ENCODE data around the gene ZDHHC9. TPM values are rescaled to one million over a fixed set of nuclear protein-coding genes. Genes with fewer than 3 reads are reported as not detected.

Gene ZDHHC9
- total RNA-seq, 4 donors from 2014 or later = 5.4 to 17.1 (median 14.4) TPM

DNA sequence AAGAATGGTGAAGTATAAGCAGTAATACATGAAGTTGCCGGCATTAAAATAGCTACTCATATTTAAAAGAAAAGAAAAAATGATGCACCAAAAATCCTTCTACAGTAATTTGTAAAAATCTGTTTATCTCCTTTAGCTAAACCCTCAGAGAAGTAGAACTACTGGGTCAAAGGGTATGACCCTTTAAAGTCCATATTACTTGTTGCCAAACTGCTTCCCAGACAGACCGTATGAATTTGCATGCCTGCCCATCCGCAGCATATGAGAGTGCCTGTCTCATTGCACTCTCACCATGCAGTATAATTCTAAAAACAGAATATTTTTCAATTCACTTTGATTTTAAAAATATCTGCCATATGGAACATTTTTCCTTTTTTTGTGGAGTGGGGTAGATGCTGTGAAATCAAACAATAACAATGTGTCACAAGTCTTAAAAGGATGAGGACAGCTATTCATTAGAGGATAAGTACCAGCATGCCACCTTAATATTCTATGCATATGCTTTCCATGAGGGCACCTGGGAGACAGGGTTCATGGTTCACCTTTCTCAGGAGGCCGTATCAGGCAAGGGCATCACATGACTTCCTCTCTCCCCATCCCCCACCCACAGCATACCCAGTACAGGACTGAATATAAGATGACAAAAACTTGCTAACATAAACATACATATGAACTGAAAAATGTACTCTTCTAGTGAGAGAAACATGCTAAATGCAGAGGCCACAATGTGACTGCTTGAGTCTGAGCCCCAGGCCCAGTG lies 17.8 kb downstream of the ZDHHC9 start:
- no peaks in the 10 kb centered on the region for H3K4me1 ChIP-seq
- no peak overlapping the region for H3K27ac ChIP-seq
- no peaks in the 10 kb centered on the region for H3K27me3 ChIP-seq
- peaks cover 0 to 32% of the 10 kb centered on the region in 2 donors for H3K36me3 ChIP-seq
- 54 to 65% methylated on average over 2 to 4 of the region's 4 CpGs for WGBS, 2 donors (ENCODE audit: low coverage in 1 of 2)
- no peak for ATAC-seq
- H3K4me3 ChIP-seq = no peak overlapping the region
- H3K9me3 ChIP-seq = no peaks in the 10 kb centered on the region
- TF ChIP-seq EP300 (IDR thresholded peaks at IDR 0.05) (no peak), POLR2A (IDR thresholded peaks at IDR 0.05) (no peak), POLR2AphosphoS5 (IDR thresholded peaks at IDR 0.05) (no peak)
- TF ChIP-seq, protein P1, sequence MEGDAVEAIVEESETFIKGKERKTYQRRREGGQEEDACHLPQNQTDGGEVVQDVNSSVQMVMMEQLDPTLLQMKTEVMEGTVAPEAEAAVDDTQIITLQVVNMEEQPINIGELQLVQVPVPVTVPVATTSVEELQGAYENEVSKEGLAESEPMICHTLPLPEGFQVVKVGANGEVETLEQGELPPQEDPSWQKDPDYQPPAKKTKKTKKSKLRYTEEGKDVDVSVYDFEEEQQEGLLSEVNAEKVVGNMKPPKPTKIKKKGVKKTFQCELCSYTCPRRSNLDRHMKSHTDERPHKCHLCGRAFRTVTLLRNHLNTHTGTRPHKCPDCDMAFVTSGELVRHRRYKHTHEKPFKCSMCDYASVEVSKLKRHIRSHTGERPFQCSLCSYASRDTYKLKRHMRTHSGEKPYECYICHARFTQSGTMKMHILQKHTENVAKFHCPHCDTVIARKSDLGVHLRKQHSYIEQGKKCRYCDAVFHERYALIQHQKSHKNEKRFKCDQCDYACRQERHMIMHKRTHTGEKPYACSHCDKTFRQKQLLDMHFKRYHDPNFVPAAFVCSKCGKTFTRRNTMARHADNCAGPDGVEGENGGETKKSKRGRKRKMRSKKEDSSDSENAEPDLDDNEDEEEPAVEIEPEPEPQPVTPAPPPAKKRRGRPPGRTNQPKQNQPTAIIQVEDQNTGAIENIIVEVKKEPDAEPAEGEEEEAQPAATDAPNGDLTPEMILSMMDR (IDR thresholded peaks at IDR 0.05) = no peak

DNA sequence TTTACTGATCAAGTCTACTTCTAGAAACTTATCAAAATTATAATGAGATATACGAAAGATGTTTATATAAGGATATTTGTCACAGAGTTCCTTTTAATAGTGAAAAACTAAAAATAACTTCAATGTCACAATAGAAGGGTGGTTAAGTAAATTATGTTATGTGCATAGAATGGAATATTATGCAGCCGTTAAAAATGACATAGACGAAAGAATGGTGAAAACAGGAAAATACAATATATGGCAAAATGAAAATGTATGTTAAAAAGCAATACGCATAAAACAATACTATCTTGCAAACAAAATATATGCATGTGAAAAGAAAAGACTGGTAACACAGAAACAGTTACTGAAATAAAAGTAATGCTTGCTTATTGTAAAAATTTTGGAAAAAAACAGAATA lies 19.1 kb downstream of the ZDHHC9 start:
- H3K4me1 ChIP-seq = no peaks in the 10 kb centered on the region
- 97 to 100% methylated on average over 3 to 4 of the region's 4 CpGs for WGBS, 2 donors (ENCODE audit: low coverage in 1 of 2)
- H3K27ac ChIP-seq = no peak overlapping the region
- peaks cover 0 to 32% of the 10 kb centered on the region in 2 donors for H3K36me3 ChIP-seq
- no peaks in the 10 kb centered on the region for H3K27me3 ChIP-seq
- TF ChIP-seq, protein P1 (IDR thresholded peaks at IDR 0.05) = no peak
- TF ChIP-seq EP300 (IDR thresholded peaks at IDR 0.05) (no peak), POLR2AphosphoS5 (IDR thresholded peaks at IDR 0.05) (no peak)
- no peak overlapping the region for H3K4me3 ChIP-seq
- ATAC-seq = no peak
- H3K9me3 ChIP-seq = no peaks in the 10 kb centered on the region

DNA sequence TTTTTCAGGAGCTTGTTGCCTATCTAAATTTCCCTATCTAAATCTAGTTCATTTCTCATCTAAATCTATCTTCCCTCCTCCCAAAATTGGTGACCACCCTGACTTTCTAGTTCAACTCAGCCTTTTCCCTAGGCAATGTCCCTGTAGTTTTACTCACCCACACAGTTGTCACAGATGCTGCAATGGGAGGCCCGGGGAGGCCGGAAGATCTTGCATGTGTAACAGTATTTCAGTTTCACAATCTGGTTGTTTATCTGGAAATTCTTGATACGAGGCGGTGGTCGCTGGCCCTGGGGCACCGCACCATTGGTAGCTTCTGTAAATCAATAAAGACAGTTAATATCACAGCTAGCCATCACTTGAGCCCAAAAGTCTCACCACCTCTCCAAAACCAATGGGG lies 20.2 kb downstream of the ZDHHC9 start:
- 96% methylated on average over 2 of the region's 6 CpGs; no CpG with 5 or more reads in 1 of the 2 donors for WGBS, 2 donors (ENCODE audit: low coverage in 1 of 2)
- no peak for ATAC-seq
- H3K4me3 ChIP-seq = no peak overlapping the region
- H3K4me1 ChIP-seq = no peaks in the 10 kb centered on the region
- H3K36me3 ChIP-seq = peaks cover 0 to 27% of the 10 kb centered on the region in 2 donors
- H3K27ac ChIP-seq = no peak overlapping the region
- TF ChIP-seq POLR2A (IDR thresholded peaks at IDR 0.05) (no peak), POLR2AphosphoS5 (IDR thresholded peaks at IDR 0.05) (no peak), EP300 (IDR thresholded peaks at IDR 0.05) (no peak)
- TF ChIP-seq, protein P1 (IDR thresholded peaks at IDR 0.05) = no peak
- no peaks in the 10 kb centered on the region for H3K27me3 ChIP-seq
- H3K9me3 ChIP-seq = no peaks in the 10 kb centered on the region

DNA sequence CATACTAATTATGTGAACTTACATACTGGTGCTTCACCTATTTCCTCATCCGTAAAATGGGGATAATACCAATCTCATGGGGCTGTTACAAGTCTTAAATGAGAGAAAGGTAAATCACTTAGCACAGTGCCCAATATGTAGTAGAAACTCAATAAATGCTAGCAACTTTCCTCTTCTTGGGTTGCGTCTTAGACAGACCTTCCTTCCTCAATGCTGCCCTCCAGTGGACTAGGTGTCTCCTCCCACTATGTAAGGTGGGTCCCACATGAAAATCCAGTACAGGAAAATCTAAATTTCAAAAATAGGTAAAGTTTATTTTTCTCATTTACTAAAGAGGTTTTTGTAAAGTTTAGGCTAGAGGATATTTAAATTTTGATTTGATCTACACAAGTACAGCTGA lies 20.6 kb downstream of the ZDHHC9 start:
- Histone ChIP-seq H3K9me3 (no peaks in the 10 kb centered on the region), H3K36me3 (peaks cover 0 to 24% of the 10 kb centered on the region in 2 donors), H3K4me3 (no peak overlapping the region), H3K27ac (no peak overlapping the region), H3K4me1 (no peaks in the 10 kb centered on the region), H3K27me3 (no peaks in the 10 kb centered on the region)
- no peak for ATAC-seq
- 61% methylated on average over 2 of the region's 2 CpGs; no CpG with 5 or more reads in 1 of the 2 donors for WGBS, 2 donors (ENCODE audit: low coverage in 1 of 2)
- TF ChIP-seq POLR2A (IDR thresholded peaks at IDR 0.05) = no peak
- TF ChIP-seq POLR2AphosphoS5 (IDR thresholded peaks at IDR 0.05) = no peak
- TF ChIP-seq, protein P1 (IDR thresholded peaks at IDR 0.05) = peak in 2 of 4 experiments; percentile 18 to 51
- no peak for TF ChIP-seq EP300 (IDR thresholded peaks at IDR 0.05)

DNA sequence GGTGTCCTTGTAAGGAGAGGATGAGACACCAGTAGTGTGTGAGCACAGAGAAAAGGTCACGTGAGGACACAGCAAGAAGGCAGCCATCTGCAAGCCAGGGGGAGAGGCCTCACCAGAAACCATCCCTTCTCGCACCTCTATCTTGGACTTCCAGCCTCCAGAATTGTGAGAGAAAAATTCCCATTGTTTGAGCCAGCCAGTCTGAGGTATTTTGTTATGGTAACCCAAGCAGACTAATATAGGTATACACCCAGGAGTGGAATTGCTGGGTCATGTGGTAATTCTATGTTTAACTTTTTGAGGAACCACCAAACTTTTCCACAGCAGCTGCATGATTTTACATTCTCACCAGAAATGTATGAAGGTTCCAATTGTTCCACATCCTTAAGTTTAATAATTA lies 25.6 kb downstream of the ZDHHC9 start:
- ATAC-seq = no peak
- WGBS, 2 donors (ENCODE audit: low coverage in 1 of 2) = 69 to 80% methylated on average over 1 to 2 of the region's 2 CpGs
- H3K27ac ChIP-seq = no peak overlapping the region
- H3K4me1 ChIP-seq = no peaks in the 10 kb centered on the region
- no peaks in the 10 kb centered on the region for H3K9me3 ChIP-seq
- TF ChIP-seq, protein P1 (IDR thresholded peaks at IDR 0.05) = no peak
- TF ChIP-seq EP300 (IDR thresholded peaks at IDR 0.05) = no peak
- no peak for TF ChIP-seq POLR2A (IDR thresholded peaks at IDR 0.05)
- TF ChIP-seq POLR2AphosphoS5 (IDR thresholded peaks at IDR 0.05) = no peak
- H3K36me3 ChIP-seq = peaks cover 0 to 21% of the 10 kb centered on the region in 2 donors
- H3K4me3 ChIP-seq = no peak overlapping the region
- H3K27me3 ChIP-seq = no peaks in the 10 kb centered on the region
